NCI-H524 (cell line): ENCODE measurements around the gene AXL.

ENCODE experiments used
- DNase-seq, 2 experiments: peaks; one replicate each; lab custom pipeline; 2025; lab: John Stamatoyannopoulos, UW

The AXL gene

GRCh38 chr19:41235480-41235879, 16.5 kb downstream of the AXL start:
- no peak for DNase-seq

GRCh38 chr19:41238244-41238643, 19.2 kb downstream of the AXL start:
- no peak for DNase-seq

- DNase-seq = no peak
Measured at GRCh38 chr19:41239363-41239762, 20.3 kb downstream of the AXL start.

- DNase-seq = no peak
Measured at GRCh38 chr19:41239961-41240574, 21.0 kb downstream of the AXL start.

- DNase-seq = no peak
Measured at GRCh38 chr19:41241859-41242258, 22.8 kb downstream of the AXL start.

GRCh38 chr19:41244117-41244516, 25.1 kb downstream of the AXL start:
- DNase-seq = no peak

GRCh38 chr19:41245843-41246242, 26.8 kb downstream of the AXL start:
- no peak for DNase-seq

GRCh38 chr19:41248895-41249294, 29.9 kb downstream of the AXL start:
- no peak for DNase-seq

- peak in 1 of 2 experiments; percentile 19 for DNase-seq
Measured at GRCh38 chr19:41249707-41250423, 30.8 kb downstream of the AXL start.

- no peak for DNase-seq
Measured at GRCh38 chr19:41253660-41254059, 34.6 kb downstream of the AXL start.

- DNase-seq = no peak
Measured at GRCh38 chr19:41255171-41255570, 36.1 kb downstream of the AXL start.

GRCh38 chr19:41261474-41262190, 42.6 kb downstream of the AXL start:
- DNase-seq = no peak

- DNase-seq = peak; percentile 58 to 86
Measured at GRCh38 chr19:41263042-41263849, 44.2 kb downstream of the AXL start.

GRCh38 chr19:41263850-41264580, 45.0 kb downstream of the AXL start, which contains the start of gene HNRNPUL1:
HNRNPUL1 (plus strand) TSS chr19:41264372; CDS start chr19:41264504, 132 bp downstream.
- DNase-seq = peak; percentile 100

- DNase-seq = peak; percentile 28 to 60
Measured at GRCh38 chr19:41264581-41265394, 45.8 kb downstream of the AXL start.

GRCh38 chr19:41265395-41266153, 46.6 kb downstream of the AXL start:
- DNase-seq = no peak

- no peak for DNase-seq
Measured at GRCh38 chr19:41269055-41269454, 50.0 kb downstream of the AXL start.

- DNase-seq = no peak
Measured at GRCh38 chr19:41269571-41269970, 50.5 kb downstream of the AXL start.

- DNase-seq = no peak
Measured at GRCh38 chr19:41273076-41273475, 54.1 kb downstream of the AXL start.

GRCh38 chr19:41274802-41275201, 55.8 kb downstream of the AXL start:
- no peak for DNase-seq
